HG02943 (cell line): Measurements from ENCODE around the gene TMEM120B.
A peak's percentile ranks its signal among the peaks of the same experiment; 100 is the strongest.

Experiments
- ATAC-seq: cut with Tn5 transposase; IDR thresholded peaks from one replicate; pipeline ENCODE4 v1.9.1; 2021; ENCODE audit warnings: mild to moderate bottlenecking, low read depth, moderate library complexity; ENCODE audit not compliant: unreplicated experiment

The TMEM120B gene

GRCh38 chr12:121770388-121770787, 57.8 kb downstream of the TMEM120B start:
- ATAC-seq: no peak

- no peak for ATAC-seq
These were observed 58.5 kb downstream of the TMEM120B start for GRCh38 chr12:121770813-121771625.

- peak; percentile 64 for ATAC-seq
These were observed 60.6 kb downstream of the TMEM120B start for GRCh38 chr12:121773011-121773777.

- no peak for ATAC-seq
These were observed 62.5 kb downstream of the TMEM120B start for GRCh38 chr12:121774968-121775474.

- ATAC-seq: no peak
These were observed 62.9 kb downstream of the TMEM120B start for GRCh38 chr12:121775501-121775900.

- no peak for ATAC-seq
These were observed 63.9 kb downstream of the TMEM120B start for GRCh38 chr12:121776190-121777098.

GRCh38 chr12:121778567-121779421, 66.2 kb downstream of the TMEM120B start:
- no peak for ATAC-seq

- no peak for ATAC-seq
These were observed 66.9 kb downstream of the TMEM120B start for GRCh38 chr12:121779422-121779895.

GRCh38 chr12:121780429-121780828, 67.9 kb downstream of the TMEM120B start:
- no peak for ATAC-seq

- ATAC-seq: no peak
These were observed 69.0 kb downstream of the TMEM120B start for GRCh38 chr12:121781484-121781997.

- ATAC-seq: no peak
These were observed 69.7 kb downstream of the TMEM120B start for GRCh38 chr12:121781998-121782979.

GRCh38 chr12:121783766-121784165, 71.2 kb downstream of the TMEM120B start:
- no peak for ATAC-seq

GRCh38 chr12:121784460-121784859, 71.9 kb downstream of the TMEM120B start:
- no peak for ATAC-seq

- ATAC-seq: no peak
These were observed 73.9 kb downstream of the TMEM120B start for GRCh38 chr12:121786440-121786825.

- no peak for ATAC-seq
These were observed 74.8 kb downstream of the TMEM120B start for GRCh38 chr12:121787063-121788025.

GRCh38 chr12:121788176-121788818, 75.7 kb downstream of the TMEM120B start:
- ATAC-seq: no peak
